HepG2 (cell line): ENCODE measurements around the gene RBM44. TPM values are rescaled to one million over a fixed set of nuclear protein-coding genes. Genes with fewer than 3 reads are reported as not detected.
A peak's percentile ranks its signal among the peaks of the same experiment; 100 is the strongest.

ENCODE experiments used
- ATAC-seq: fragments of 200-7000 bp; cut with Tn5 transposase; 3 replicates; pipeline ENCODE4 v1.9.1; 2020; ENCODE audit warnings: mild to moderate bottlenecking, moderate library complexity
- BruUV-seq: library from RNA; stranded (reverse); fragments of 400-500 nt; replicated peaks from 2 replicates; lab custom pipeline; 2021; lab: Mats Ljungman, UMichigan
- CTCF ChIA-PET: fragments of 300-600 bp; formaldehyde crosslinking; extraction: SDS; loops from one replicate; lab custom pipeline; 2021; ENCODE audit warnings: low total read pairs, inconsistent platforms, low intra/inter-chr PET ratio; lab: Yijun Ruan, JAX
- POLR2A ChIA-PET: fragments of 350-600 bp; sonication (Branson Sonifier 250); formaldehyde crosslinking; loops from one replicate; lab custom pipeline; 2020; ENCODE audit warnings: antibody characterized with exemption, inconsistent platforms; lab: Yijun Ruan, JAX
- DNase-seq: peaks from one replicate; pipeline ENCODE4 v3.0.0-alpha.2; 2015; ENCODE audit warnings: low spot score
- FAIRE-seq: peaks from 3 replicates; lab custom pipeline; 2011; peaks lifted over from hg19 to GRCh38; lab: Jason Lieb, UNC
- H2AFZ ChIP-seq: one replicate; pipeline ENCODE4 v1.6.1; 2011; ENCODE audit warnings: low read length, inconsistent platforms
- H3K27ac ChIP-seq: fragments of 300-600 bp; 3 replicates; pipeline ENCODE4 v1.8.0; 2011; ENCODE audit warnings: mixed run types, mild to moderate bottlenecking, mixed read lengths, low read length, inconsistent platforms; ENCODE audit not compliant: insufficient read depth; ENCODE audit errors: extremely low read length
- H3K27me3 ChIP-seq, 2 experiments: fragments of 200-600 bp in 1 of 2; 2 replicates in 1 of 2; 3 replicates in 1 of 2; pipeline versions ENCODE4 v1.6.0 to v1.8.0; 2011; ENCODE audit warnings: low read length in 2 of 2, mild to moderate bottlenecking in 2 of 2, moderate library complexity in 2 of 2, inconsistent platforms in 1 of 2; ENCODE audit not compliant: insufficient read depth in 2 of 2, control insufficient read depth in 1 of 2
- H3K36me3 ChIP-seq, 2 experiments: fragments of 200-600 bp in 1 of 2; replicated peaks in 1 of 2; 2 replicates in 1 of 2; 3 replicates in 1 of 2; pipeline versions ENCODE4 v1.5.1 to v1.8.0; 2011; ENCODE audit warnings: low read length in 2 of 2, inconsistent platforms in 1 of 2; ENCODE audit not compliant: insufficient read depth in 2 of 2, control insufficient read depth in 1 of 2
- H3K4me1 ChIP-seq: 2 replicates; pipeline ENCODE4 v1.5.1; 2012; ENCODE audit warnings: low read length, inconsistent platforms; ENCODE audit not compliant: insufficient read depth
- H3K4me2 ChIP-seq: 2 replicates; pipeline ENCODE4 v1.6.0; 2011; ENCODE audit warnings: low read depth, low read length, inconsistent platforms
- H3K4me3 ChIP-seq, 3 experiments: fragments of 200-600 bp in 1 of 3; sonication (generic), shearing (Covaris generic) in 1 of 3; replicated peaks in 1 of 3; 2 replicates each; pipeline ENCODE4 v1.5.1; 2011 to 2016; ENCODE audit warnings: low read length in 3 of 3, inconsistent platforms in 2 of 3, low read depth in 2 of 3, mild to moderate bottlenecking in 2 of 3, control low read depth in 1 of 3, mixed read lengths in 1 of 3; ENCODE audit not compliant: insufficient read depth in 1 of 3
- H3K79me2 ChIP-seq: one replicate; pipeline ENCODE4 v1.6.1; 2011; ENCODE audit warnings: low read length, inconsistent platforms; ENCODE audit not compliant: insufficient read depth
- H3K9ac ChIP-seq: 2 replicates; pipeline ENCODE4 v1.6.0; 2011; ENCODE audit warnings: mild to moderate bottlenecking, low read depth, low read length, inconsistent platforms; ENCODE audit not compliant: insufficient read depth
- H3K9me3 ChIP-seq: 2 replicates; pipeline ENCODE4 v1.5.1; 2012; ENCODE audit warnings: mild to moderate bottlenecking, low read length
- H4K20me1 ChIP-seq: 2 replicates; pipeline ENCODE4 v1.6.0; 2011; ENCODE audit warnings: inconsistent platforms, mild to moderate bottlenecking, low read length, moderate library complexity; ENCODE audit not compliant: insufficient read depth
- BHLHE40 ChIP-seq: IDR thresholded peaks from 2 replicates; pipeline ENCODE4 v1.6.1; 2011; ENCODE audit warnings: low read length, improper control_type of control experiment
- FOSL1 ChIP-seq: sonication (generic); formaldehyde crosslinking; IDR thresholded peaks from 2 replicates; pipeline ENCODE4 v1.9.0; 2021; ENCODE audit warnings: missing genetic modification reagents, borderline replicate concordance
- HES4 ChIP-seq: sonication (generic); formaldehyde crosslinking; IDR thresholded peaks from 2 replicates; pipeline ENCODE4 v1.9.0; 2021; ENCODE audit warnings: mild to moderate bottlenecking, missing genetic modification reagents, borderline replicate concordance
- HMG20A ChIP-seq: IDR thresholded peaks from 2 replicates; pipeline ENCODE4 v1.6.1; 2016; ENCODE audit warnings: borderline replicate concordance
- HOXA3 ChIP-seq: sonication (generic); formaldehyde crosslinking; IDR thresholded peaks from 2 replicates; pipeline ENCODE4 v1.5.0; 2020; ENCODE audit warnings: missing genetic modification reagents
- KLF16 ChIP-seq, 2 experiments: sonication (generic) in 1 of 2; formaldehyde crosslinking in 1 of 2; IDR thresholded peaks; 2 replicates each; pipeline versions ENCODE4 v1.6.1 to v1.8.0; 2016 to 2023; ENCODE audit warnings: missing genetic modification reagents in 2 of 2, missing compliant biosample characterization in 1 of 2
- KLF6 ChIP-seq: IDR thresholded peaks from 2 replicates; pipeline ENCODE4 v1.8.0; 2016; ENCODE audit warnings: missing biosample characterization, missing genetic modification reagents
- MAZ ChIP-seq, 2 experiments: sonication (generic) in 1 of 2; formaldehyde crosslinking in 1 of 2; IDR thresholded peaks; 2 replicates each; pipeline versions ENCODE4 v1.5.0 to v1.6.1; 2012 to 2020; ENCODE audit warnings: low read depth in 2 of 2, mild to moderate bottlenecking in 2 of 2, borderline replicate concordance in 1 of 2, improper control_type of control experiment in 1 of 2, low read length in 1 of 2, missing genetic modification reagents in 1 of 2, moderate library complexity in 1 of 2
- MIER2 ChIP-seq: IDR thresholded peaks from 2 replicates; pipeline ENCODE4 v1.6.1; 2016; ENCODE audit warnings: missing biosample characterization, missing genetic modification reagents
- NCOA5 ChIP-seq: sonication (generic); formaldehyde crosslinking; IDR thresholded peaks from 2 replicates; pipeline ENCODE4 v1.4.0; 2020; ENCODE audit warnings: missing genetic modification reagents
- PATZ1 ChIP-seq: sonication (generic); formaldehyde crosslinking; IDR thresholded peaks from 2 replicates; pipeline ENCODE4 v1.4.0; 2020; ENCODE audit warnings: missing genetic modification reagents
- RCOR2 ChIP-seq: IDR thresholded peaks from 2 replicates; pipeline ENCODE4 v1.6.1; 2016; ENCODE audit warnings: missing biosample characterization, missing genetic modification reagents
- SIX1 ChIP-seq: sonication (generic); formaldehyde crosslinking; IDR thresholded peaks from 2 replicates; pipeline ENCODE4 v1.4.0; 2020; ENCODE audit warnings: missing genetic modification reagents, borderline replicate concordance
- STAT6 ChIP-seq: sonication (generic); formaldehyde crosslinking; IDR thresholded peaks from 2 replicates; pipeline ENCODE4 v1.4.0; 2020; ENCODE audit warnings: missing genetic modification reagents, mild to moderate bottlenecking, borderline replicate concordance
- ZBTB33 ChIP-seq: sonication (generic); formaldehyde crosslinking; IDR thresholded peaks from 2 replicates; pipeline ENCODE4 v1.4.0; 2020; ENCODE audit warnings: missing genetic modification reagents
- ZNF44 ChIP-seq: sonication (generic); formaldehyde crosslinking; IDR thresholded peaks from 2 replicates; pipeline ENCODE4 v1.5.1; 2020; ENCODE audit warnings: mild to moderate bottlenecking, missing genetic modification reagents
- ZNF792 ChIP-seq: IDR thresholded peaks from 2 replicates; pipeline ENCODE4 v1.6.1; 2016
- WGBS: methylation state at CpG from one replicate; pipeline ENCODE4 v1.1.6; 2017; ENCODE audit warnings: low lambda C conversion rate; 5-methylcytosine and 5-hydroxymethylcytosine counted together
- in situ Hi-C: cut with HindIII; loops from 2 replicates; pipeline ENCODE4 v1.10.0; 2017; ENCODE audit warnings: low pct_unique_long_range_greater_than_20kb; ENCODE audit not compliant: extremely low pct_ligation_motif_present
- intact Hi-C: fragments of 100-400 bp; cut with micrococcal nuclease; formaldehyde crosslinking; loops from one replicate; pipeline ENCODE4 v1.10.0; 2022; ENCODE audit not compliant: unreplicated experiment
- polyA plus RNA-seq, 8 experiments: library from polyadenylated mRNA; depleted of rRNA in 3 of 8; stranded (reverse) in 7 of 8; unstranded in 1 of 8; fragments of >200 nt; fragmentation: Illumina TruSeq in 4 of 8; extraction: Trizol in 4 of 8; gene quantifications; 2 replicates each; pipeline versions ENCODE4 v1.2.1 to v1.2.3, GENCODE V29; 2011 to 2016; ENCODE audit warnings: low read depth in 4 of 8, missing spikeins in 1 of 8, mixed read lengths in 1 of 8; ENCODE audit not compliant: insufficient read depth in 1 of 8
- total RNA-seq, 5 experiments: library from RNA; depleted of rRNA; stranded (reverse); fragments of >200 nt; fragmentation: Illumina TruSeq; extraction: Trizol; gene quantifications; 2 replicates each; pipeline ENCODE4 v1.2.3, GENCODE V29; 2016; ENCODE audit warnings: low read depth in 1 of 5

RBM44 gene
- total and polyA plus RNA-seq, 2 of the 13 experiments (the other 11 are each of a cell fraction or from before 2014, with no cell fraction given): 0.13 to 0.50 TPM

GRCh38 chr2:237791977-237792727 lies 6.4 kb upstream of the RBM44 start:
- BruUV-seq: no TSS peak
- FAIRE-seq (peak; percentile 81), ATAC-seq (peak; percentile 97), DNase-seq (peak; percentile 77)
- ChIA-PET CTCF (no interaction called here), POLR2A (no interaction called here)
- H3K4me2 ChIP-seq: 0 out of 2 replicates have a peak overlapping the region, but pooled peaks have one; percentile 18
- H3K27ac ChIP-seq: no peak overlapping the region
- H3K79me2 ChIP-seq: no peaks in the 10 kb centered on the region
- intact Hi-C loops: no loop called here
- no peak overlapping the region for H3K4me3 ChIP-seq
- H4K20me1 ChIP-seq: no peaks in the 10 kb centered on the region
- H2AFZ ChIP-seq: no peak overlapping the region
- in situ Hi-C loops: no loop called here
- no peaks in the 10 kb centered on the region for H3K27me3 ChIP-seq
- H3K9ac ChIP-seq: no peak overlapping the region
- WGBS: 30% methylated on average over 6 of the region's 6 CpGs
- no peaks in the 10 kb centered on the region for H3K9me3 ChIP-seq
- no peaks in the 10 kb centered on the region for H3K36me3 ChIP-seq
- H3K4me1 ChIP-seq: peaks cover 13% of the 10 kb centered on the region
- 0 out of 2 replicates have a peak, but pooled peaks have one; percentile 9 for TF ChIP-seq HMG20A (CRISPR knock-in tag)
- 0 out of 2 replicates have a peak, but pooled peaks have one; percentile 8 for TF ChIP-seq ZBTB33 (CRISPR knock-in tag)
- TF ChIP-seq SIX1 (CRISPR knock-in tag): peak; percentile 39; the same call in 1 of the 2 replicates
- peak; percentile 47; the same call in 1 of the 2 replicates for TF ChIP-seq HOXA3
- TF ChIP-seq ZNF792 (CRISPR knock-in tag): peak; percentile 49; the same call in 1 of the 2 replicates
- TF ChIP-seq NCOA5 (CRISPR knock-in tag): no peak
- peak; percentile 43; the same call in 1 of the 2 replicates for TF ChIP-seq MIER2 (CRISPR knock-in tag)
- 0 out of 4 replicates have a peak, but pooled peaks of 1 of the 2 experiments have one; percentile 23 for TF ChIP-seq KLF16 (CRISPR knock-in tag; IDR thresholded peaks at IDR 0.05)
- TF ChIP-seq HES4 (CRISPR knock-in tag): no peak
- TF ChIP-seq ZNF44 (CRISPR knock-in tag): 0 out of 2 replicates have a peak, but pooled peaks have one; percentile 51
- 0 out of 2 replicates have a peak, but pooled peaks have one; percentile 32 for TF ChIP-seq RCOR2 (CRISPR knock-in tag)
- TF ChIP-seq PATZ1: 0 out of 2 replicates have a peak, but pooled peaks have one; percentile 27
- no peak for TF ChIP-seq FOSL1 (CRISPR knock-in tag)
- TF ChIP-seq KLF6 (CRISPR knock-in tag): 0 out of 2 replicates have a peak, but pooled peaks have one; percentile 66
- no peak for TF ChIP-seq STAT6 (CRISPR knock-in tag)
- TF ChIP-seq BHLHE40: 0 out of 2 replicates have a peak, but pooled peaks have one; percentile 11
- no peak for TF ChIP-seq MAZ (IDR thresholded peaks at IDR 0.05; ENCODE audit: borderline replicate concordance, low read depth, low read length)
- 0 out of 2 replicates have a peak, but pooled peaks have one; percentile 26 for TF ChIP-seq MAZ (CRISPR knock-in tag; IDR thresholded peaks at IDR 0.05; ENCODE audit: low read depth)
